Renal cortex interstitium (tissue), 11 donors: Measurements from ENCODE around the gene TFF3. TPM values are rescaled to one million over a fixed set of nuclear protein-coding genes. Genes with fewer than 3 reads are reported as not detected.
A peak's percentile ranks its signal among the peaks of the same experiment; 100 is the strongest.

Source experiments
- DNase-seq, 11 donors: peaks; one replicate each; pipeline ENCODE4 v3.0.0-alpha.2; 2013; ENCODE audit warnings: low read depth in 9 of 11, low spot score in 4 of 11; ENCODE audit errors: extremely low read depth in 1 of 11
- polyA plus RNA-seq, 3 donors: library from polyadenylated mRNA; unstranded; fragments of 120-200 nt; gene quantifications; one replicate each; pipeline ENCODE4 v1.2.1, GENCODE V29; 2013; ENCODE audit not compliant: insufficient read length in 3 of 3

Gene TFF3
- polyA plus RNA-seq, 3 donors, result 1.7 to 5.4 (median 3.6) TPM

- DNase-seq, result no peak
These were observed 50.7 kb downstream of the TFF3 start for GRCh38 chr21:42264245-42265195.

- peak in 1 of 11 donors; percentile 13 for DNase-seq
These were observed 51.5 kb downstream of the TFF3 start for GRCh38 chr21:42263591-42264131.

GRCh38 chr21:42262831-42263231, 52.4 kb downstream of the TFF3 start:
- DNase-seq, result no peak

GRCh38 chr21:42261829-42262200, 53.4 kb downstream of the TFF3 start:
- DNase-seq, result no peak

Other genes with a start within 250 kb of the TFF3 start
- gene UMODL1, start 244.1 kb downstream of the TFF3 start, polyA plus RNA-seq, result under 1 TPM in 2 of 3 donors, not detected in 1; 0.17 to 0.45 TPM
- 10 to 100 TPM in 1 of 3 donors, 1 to 10 TPM in 2; 8.0 to 14.1 (median 9.3) TPM for gene ABCG1, start 96.3 kb downstream of the TFF3 start, polyA plus RNA-seq
- gene TFF2, start 35.6 kb upstream of the TFF3 start, polyA plus RNA-seq, result not detected
- under 1 TPM in 1 of 3 donors, not detected in 2; 0.94 TPM for gene TFF1, start 51.1 kb upstream of the TFF3 start, polyA plus RNA-seq
- gene TMPRSS3, start 80.6 kb upstream of the TFF3 start, polyA plus RNA-seq, result 1 to 10 TPM; 1.6 to 2.7 (median 1.9) TPM
- not detected for gene UBASH3A, start 88.5 kb upstream of the TFF3 start, polyA plus RNA-seq
- gene RSPH1, start 180.8 kb upstream of the TFF3 start, polyA plus RNA-seq, result 10 to 100 TPM; 12.4 to 16.0 (median 14.2) TPM
- 10 to 100 TPM in 1 of 3 donors, 1 to 10 TPM in 2; 7.1 to 12.6 (median 7.5) TPM for gene SLC37A1, start 198.4 kb upstream of the TFF3 start, polyA plus RNA-seq